ENCODE measurements around the gene DYDC2. TPM values are rescaled to one million over a fixed set of nuclear protein-coding genes. Genes with fewer than 3 reads are reported as not detected.

Gene DYDC2
- total RNA-seq, 1 experiment from 2014 or later: not detected

- Histone ChIP-seq H2AFZ (no peak overlapping the region), H3K4me2 (no peak overlapping the region), H3K27me3 (ENCODE audit: insufficient read depth, low read depth) (no peaks in the 10 kb centered on the region), H3K36me3 (ENCODE audit: low read depth) (no peaks in the 10 kb centered on the region), H3K79me2 (ENCODE audit: low read depth) (peaks cover 49% of the 10 kb centered on the region), H4K20me1 (ENCODE audit: insufficient read depth) (peaks cover 8% of the 10 kb centered on the region), H3K4me3 (no peak overlapping the region), H3K9me2 (ENCODE audit: insufficient read depth) (no peaks in the 10 kb centered on the region), H3K9me3 (ENCODE audit: insufficient read depth, low read depth) (no peaks in the 10 kb centered on the region), H3K4me1 (replicated peaks; ENCODE audit: insufficient read depth) (peaks cover 24% of the 10 kb centered on the region), H3K27ac (no peak overlapping the region), H3F3A (ENCODE audit: insufficient read depth, low read depth) (peaks cover 12% of the 10 kb centered on the region; the same call in 1 of the 2 replicates)
- BruUV-seq (replicated peaks): no TSS peak
- POLR2A ChIA-PET (ENCODE audit: unreplicated experiment): no interaction called here
- intact Hi-C loops (cut with micrococcal nuclease; ENCODE audit: unreplicated experiment): no loop called here
- no peak for DNase-seq
- CTCF ChIA-PET: no interaction called here
- TF ChIP-seq EZH2 (IDR thresholded peaks at IDR 0.05; ENCODE audit: low read depth) (no peak), CTCF (conservative IDR thresholded peaks at IDR 0.05) (no peak)
Measured at GRCh38 chr10:80412486-80412885, 55.9 kb downstream of the DYDC2 start.

GRCh38 chr10:80413271-80413996 is 56.9 kb downstream of the DYDC2 start:
- no peaks in the 10 kb centered on the region for H3K9me2 ChIP-seq (ENCODE audit: insufficient read depth)
- H4K20me1 ChIP-seq (ENCODE audit: insufficient read depth): peaks cover 8% of the 10 kb centered on the region
- peaks cover 24% of the 10 kb centered on the region for H3K4me1 ChIP-seq (replicated peaks; ENCODE audit: insufficient read depth)
- CTCF ChIA-PET: no interaction called here
- no peak for TF ChIP-seq CTCF (conservative IDR thresholded peaks at IDR 0.05)
- TF ChIP-seq EZH2 (IDR thresholded peaks at IDR 0.05; ENCODE audit: low read depth): no peak
- no TSS peak for BruUV-seq (replicated peaks)
- peaks cover 49% of the 10 kb centered on the region for H3K79me2 ChIP-seq (ENCODE audit: low read depth)
- H3F3A ChIP-seq (ENCODE audit: insufficient read depth, low read depth): peaks cover 6% of the 10 kb centered on the region; the same call in 1 of the 2 replicates
- no peak overlapping the region for H3K4me3 ChIP-seq
- no peak overlapping the region for H3K27ac ChIP-seq
- peak in 1 of 2 experiments; percentile 16 for DNase-seq
- H3K27me3 ChIP-seq (ENCODE audit: insufficient read depth, low read depth): no peaks in the 10 kb centered on the region
- POLR2A ChIA-PET (ENCODE audit: unreplicated experiment): interaction anchor here (0.7 kb wide), 1 partner anchor 255 kb away, joined by 4 read pairs; no protein-coding TSS in a partner anchor
- H3K4me2 ChIP-seq: no peak overlapping the region
- intact Hi-C loops (cut with micrococcal nuclease; ENCODE audit: unreplicated experiment): no loop called here
- H3K36me3 ChIP-seq (ENCODE audit: low read depth): no peaks in the 10 kb centered on the region
- no peaks in the 10 kb centered on the region for H3K9me3 ChIP-seq (ENCODE audit: insufficient read depth, low read depth)
- no peak overlapping the region for H2AFZ ChIP-seq

- no peak overlapping the region for H2AFZ ChIP-seq
- no peak overlapping the region for H3K27ac ChIP-seq
- POLR2A ChIA-PET (ENCODE audit: unreplicated experiment): no interaction called here
Measured at GRCh38 chr10:80414142-80414895, 57.7 kb downstream of the DYDC2 start.

More at GRCh38 chr10:80414142-80414895, 57.7 kb downstream of the DYDC2 start:
- 0 out of 2 replicates have a peak, but pooled peaks cover under 1% of the 10 kb centered on the region for H3K36me3 ChIP-seq (ENCODE audit: low read depth)
- peaks cover 8% of the 10 kb centered on the region for H4K20me1 ChIP-seq (ENCODE audit: insufficient read depth)
- H3K4me3 ChIP-seq: no peak overlapping the region
- CTCF ChIA-PET: no interaction called here
- no TSS peak for BruUV-seq (replicated peaks)
- intact Hi-C loops (cut with micrococcal nuclease; ENCODE audit: unreplicated experiment): no loop called here
- TF ChIP-seq CTCF (conservative IDR thresholded peaks at IDR 0.05) (no peak), EZH2 (IDR thresholded peaks at IDR 0.05; ENCODE audit: low read depth) (no peak)
- H3K9me3 ChIP-seq (ENCODE audit: insufficient read depth, low read depth): no peaks in the 10 kb centered on the region
- no peaks in the 10 kb centered on the region for H3K27me3 ChIP-seq (ENCODE audit: insufficient read depth, low read depth)
- peaks cover 6% of the 10 kb centered on the region; the same call in 1 of the 2 replicates for H3F3A ChIP-seq (ENCODE audit: insufficient read depth, low read depth)
- no peak for DNase-seq
- H3K4me1 ChIP-seq (replicated peaks; ENCODE audit: insufficient read depth): peaks cover 20% of the 10 kb centered on the region
- H3K4me2 ChIP-seq: no peak overlapping the region
- H3K79me2 ChIP-seq (ENCODE audit: low read depth): peaks cover 43% of the 10 kb centered on the region
- H3K9me2 ChIP-seq (ENCODE audit: insufficient read depth): no peaks in the 10 kb centered on the region

All from PC-9 (cell line).